Activated CD4-positive, alpha-beta T cell treated with anti-CD3 and anti-CD28 coated beads, Interleukin-2, Interleukin-6, amounts not matched to agents 100 ng/mL and 50 ng/mL, durations not matched to agents 16 hours and 8 hours (primary cell): Measurements from ENCODE around the gene FFAR4.
"Not testable (repeated sequence)": the region's sequence is repeated elsewhere in the genome, so short reads cannot be mapped to it uniquely, and the experiment has no call there.

Experiments
- DNase-seq: peaks from one replicate; pipeline ENCODE4 v3.0.0-alpha.2; 2020

The FFAR4 gene

DNA sequence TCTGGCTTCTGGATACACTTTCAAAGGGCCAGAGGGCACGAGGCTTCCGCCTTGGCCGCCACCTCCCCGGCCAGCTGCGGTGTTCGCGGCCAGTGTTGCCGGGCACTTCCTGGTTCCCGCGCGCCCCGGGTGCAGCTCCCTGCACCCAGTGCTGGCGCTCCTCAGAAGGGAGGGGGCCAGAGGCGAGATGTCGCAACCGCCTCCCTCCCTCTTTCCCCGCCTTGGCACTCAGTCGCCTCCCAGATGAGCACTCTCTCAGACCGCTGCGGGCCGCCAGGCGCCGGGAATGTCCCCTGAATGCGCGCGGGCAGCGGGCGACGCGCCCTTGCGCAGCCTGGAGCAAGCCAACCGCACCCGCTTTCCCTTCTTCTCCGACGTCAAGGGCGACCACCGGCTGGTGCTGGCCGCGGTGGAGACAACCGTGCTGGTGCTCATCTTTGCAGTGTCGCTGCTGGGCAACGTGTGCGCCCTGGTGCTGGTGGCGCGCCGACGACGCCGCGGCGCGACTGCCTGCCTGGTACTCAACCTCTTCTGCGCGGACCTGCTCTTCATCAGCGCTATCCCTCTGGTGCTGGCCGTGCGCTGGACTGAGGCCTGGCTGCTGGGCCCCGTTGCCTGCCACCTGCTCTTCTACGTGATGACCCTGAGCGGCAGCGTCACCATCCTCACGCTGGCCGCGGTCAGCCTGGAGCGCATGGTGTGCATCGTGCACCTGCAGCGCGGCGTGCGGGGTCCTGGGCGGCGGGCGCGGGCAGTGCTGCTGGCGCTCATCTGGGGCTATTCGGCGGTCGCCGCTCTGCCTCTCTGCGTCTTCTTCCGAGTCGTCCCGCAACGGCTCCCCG, at the start of gene FFAR4:
TSS of gene FFAR4 (plus strand) at position 231 of the 842 bp plus-strand sequence. CDS start at position 287, 56 bp downstream.
- DNase-seq, result no peak

DNA sequence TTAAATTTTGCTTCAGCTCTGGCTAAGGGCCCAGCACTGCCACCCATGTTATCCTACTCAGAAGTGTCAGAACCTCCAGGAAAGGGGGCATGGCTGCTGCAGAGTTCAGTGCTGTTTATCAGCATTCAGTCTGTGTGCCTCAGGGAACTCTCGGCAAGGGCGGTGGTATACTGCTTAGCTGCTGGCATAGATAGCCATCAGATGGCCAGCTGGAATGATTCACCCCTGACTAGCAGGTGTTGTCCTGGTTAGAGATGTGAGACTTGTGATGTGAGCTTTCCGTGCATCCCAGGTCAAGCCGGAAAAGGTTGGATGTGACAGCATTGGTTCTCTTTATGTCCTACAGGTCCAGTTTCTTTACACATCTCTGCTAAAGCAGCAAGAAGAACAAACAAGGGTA, 47.9 kb upstream of the FFAR4 start:
- DNase-seq, result no peak

DNA sequence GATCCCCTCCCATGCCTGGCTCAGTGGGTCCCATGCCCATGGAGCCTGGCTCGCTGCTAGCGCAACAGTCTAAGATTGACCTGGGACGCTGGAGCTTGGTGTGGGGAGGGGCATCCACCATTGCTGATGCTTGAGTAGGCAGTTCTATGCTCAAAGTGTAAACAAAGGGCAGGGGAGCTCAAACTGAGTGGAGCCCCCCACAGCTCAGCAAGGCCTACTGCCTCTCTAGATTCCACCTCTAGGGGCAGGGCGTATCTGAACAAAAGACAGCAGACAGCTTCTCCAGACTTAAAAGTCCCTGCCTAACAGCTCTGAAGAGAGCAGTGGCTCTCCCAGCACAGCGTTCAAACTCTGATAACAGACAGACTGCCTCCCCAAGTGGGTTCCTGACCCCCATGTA, 31.2 kb upstream of the FFAR4 start:
- no peak for DNase-seq

DNA sequence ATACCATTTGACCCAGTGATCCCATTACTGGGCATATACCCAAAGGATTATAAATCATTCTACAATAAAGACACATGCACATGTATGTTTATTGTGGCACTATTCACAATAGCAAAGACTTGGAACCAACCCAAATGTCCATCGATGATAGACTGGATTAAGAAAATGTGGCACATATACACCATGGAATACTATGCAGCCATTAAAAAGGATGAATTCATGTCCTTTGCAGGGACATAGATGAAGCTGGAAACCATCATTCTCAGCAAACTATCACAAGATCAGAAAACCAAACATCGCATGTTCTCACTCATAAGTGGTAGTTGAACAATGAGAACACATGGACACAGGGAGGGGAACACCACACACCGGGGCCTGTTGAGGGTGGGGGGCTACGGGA, 25.6 kb upstream of the FFAR4 start:
- not testable (repeated sequence) for DNase-seq

DNA sequence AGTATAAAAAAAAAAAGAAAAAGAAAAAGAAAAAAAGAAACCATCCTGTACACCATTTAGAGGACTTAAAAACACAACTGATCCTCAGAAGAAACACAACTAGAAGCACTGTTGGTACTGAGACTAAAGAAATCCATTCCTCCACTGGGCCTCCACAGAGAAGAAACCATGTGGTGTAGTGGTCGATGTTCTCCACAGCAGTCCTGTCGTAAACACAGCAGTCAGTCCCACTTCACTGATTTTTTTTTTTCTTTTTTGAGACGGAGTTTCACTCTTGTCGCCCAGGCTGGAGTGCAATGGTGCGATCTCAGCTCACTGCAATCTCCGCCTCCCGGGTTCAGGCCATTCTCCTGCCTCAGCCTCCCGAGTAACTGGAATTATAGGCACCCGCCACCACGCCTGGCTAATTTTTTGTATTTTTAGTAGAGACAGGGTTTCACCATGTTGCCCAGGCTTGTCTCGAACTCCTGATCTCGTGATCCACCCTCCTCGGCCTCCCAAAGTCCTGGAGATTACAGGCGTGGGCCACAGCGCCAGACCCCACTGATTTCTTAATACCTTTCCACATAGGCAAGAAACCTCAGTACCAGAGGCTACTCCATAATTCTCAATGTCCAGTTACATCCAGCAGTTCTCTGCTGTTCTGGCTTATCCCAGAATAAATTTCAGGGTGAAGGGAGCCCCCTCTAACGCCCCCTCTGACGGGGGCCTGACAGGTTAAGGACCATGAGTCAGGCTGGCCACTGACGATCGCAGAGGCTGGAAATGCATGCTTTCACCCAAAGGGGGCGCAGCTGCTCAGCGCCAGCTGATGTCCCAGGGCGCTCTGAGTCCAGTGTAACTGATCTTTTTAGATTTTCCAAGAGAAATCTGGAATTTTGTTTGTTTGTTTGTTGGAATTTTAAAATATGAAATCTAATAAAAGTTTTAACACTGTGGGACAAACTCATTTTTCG, 24.8 kb upstream of the FFAR4 start:
- DNase-seq, result peak; percentile 35

DNA sequence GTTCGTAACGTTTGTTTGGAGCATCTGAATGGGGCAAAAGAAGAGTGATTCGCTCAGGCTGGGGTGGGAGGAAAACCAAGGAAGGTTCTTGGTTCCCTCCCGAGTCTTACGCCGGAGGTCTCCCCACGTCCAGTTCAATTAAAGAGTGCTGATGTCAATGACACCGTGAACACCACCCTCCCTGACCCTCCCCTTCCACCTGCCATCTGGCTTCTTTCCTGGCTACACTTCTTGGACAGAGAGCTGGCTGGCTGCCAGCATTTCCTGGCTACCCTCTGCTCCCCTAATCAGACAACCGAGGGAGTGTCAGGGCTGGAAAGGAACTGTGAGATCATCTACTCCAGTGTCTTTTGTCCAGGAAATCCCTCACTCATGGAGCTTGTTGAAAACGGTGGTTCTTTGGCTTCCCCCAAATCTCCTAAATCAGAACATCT, 24.1 kb upstream of the FFAR4 start:
- DNase-seq, result no peak

DNA sequence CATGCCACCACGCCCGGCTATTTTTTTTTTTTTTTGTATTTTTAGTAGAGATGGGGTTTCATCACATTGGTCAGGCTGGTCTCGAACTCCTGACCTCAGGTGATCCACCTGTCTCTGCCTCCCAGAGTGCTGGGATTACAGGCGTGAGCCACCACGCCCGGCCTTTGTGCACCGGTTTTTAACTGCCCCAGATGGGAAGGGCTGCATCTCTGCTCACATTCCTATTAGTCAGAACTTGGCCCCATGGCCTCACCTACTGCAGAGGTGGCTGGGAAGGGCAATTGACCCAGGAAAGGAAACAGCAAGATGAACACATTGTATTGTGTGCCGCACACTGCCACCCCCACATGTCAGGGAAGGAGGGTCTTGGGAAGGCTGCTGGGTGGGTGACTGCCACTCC, 19.5 kb upstream of the FFAR4 start:
- DNase-seq, result not testable (repeated sequence)

DNA sequence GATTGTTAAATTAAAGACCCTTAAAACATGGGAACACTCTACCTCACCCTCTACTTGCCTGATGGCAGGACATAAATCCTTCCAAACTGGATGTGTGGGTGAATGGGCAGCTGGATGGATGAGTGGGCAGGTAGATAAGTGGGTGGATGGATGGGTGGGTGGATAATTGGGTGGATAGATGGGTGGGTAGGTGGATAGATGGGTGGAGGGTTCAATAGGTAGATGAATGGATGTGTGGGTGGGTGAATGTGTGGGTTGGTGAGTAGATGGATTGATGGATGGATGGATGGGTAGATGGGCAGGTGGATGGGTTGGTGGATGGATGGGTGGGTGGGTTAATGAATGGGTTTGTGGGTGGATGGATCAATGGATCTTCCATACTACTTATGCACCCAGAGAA, 18.9 kb upstream of the FFAR4 start:
- no peak for DNase-seq

DNA sequence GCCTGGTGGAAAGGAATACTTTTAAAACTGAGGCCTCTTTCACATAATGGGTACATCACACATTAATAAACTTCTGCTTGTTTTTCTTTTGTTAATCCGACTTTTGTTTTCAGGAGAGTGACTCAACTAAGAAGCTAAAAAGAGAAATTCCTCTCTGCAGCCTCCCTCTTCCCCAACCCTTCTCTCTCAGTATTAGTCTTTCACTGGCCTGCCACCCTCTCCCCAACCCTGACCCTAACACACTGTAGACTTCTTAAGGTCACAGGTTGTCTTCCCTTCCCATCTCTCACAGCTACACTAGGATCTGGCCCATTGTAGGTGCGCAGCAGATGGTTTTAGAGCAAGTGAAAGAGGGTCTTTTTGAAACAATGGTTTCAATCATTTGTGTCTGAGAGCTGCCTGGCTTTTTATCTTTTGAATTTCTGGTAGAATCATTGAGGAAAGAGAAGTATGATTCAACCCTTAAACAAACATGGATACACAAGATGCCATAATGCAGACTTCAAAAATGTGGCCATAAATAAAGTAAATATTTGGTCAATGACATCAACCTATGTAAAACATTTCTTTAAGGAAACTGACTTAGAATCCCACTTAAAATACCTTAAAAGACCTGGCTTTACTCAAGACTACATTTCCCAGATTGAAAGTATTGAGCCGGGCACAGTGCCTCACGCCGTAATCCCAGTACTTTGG, 17.9 kb upstream of the FFAR4 start:
- DNase-seq, result no peak

DNA sequence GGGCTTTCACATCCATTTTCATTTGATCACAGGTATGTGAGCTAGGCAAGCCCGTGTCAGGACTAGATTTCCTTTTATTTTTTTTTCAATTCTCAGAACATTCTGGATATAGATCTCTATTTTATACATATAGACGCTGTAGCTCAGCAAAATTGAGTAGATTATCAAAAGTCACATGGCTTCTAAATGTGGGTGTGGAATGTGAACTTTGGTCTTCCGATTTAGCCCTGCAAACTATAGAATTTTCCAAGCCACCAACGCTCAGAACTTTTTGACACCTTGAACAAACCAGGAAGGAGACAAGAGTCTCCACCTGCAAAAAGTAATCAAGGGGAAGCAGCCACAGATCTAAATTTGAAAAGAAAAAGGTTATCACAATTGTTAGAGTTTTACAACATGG, 15.9 kb upstream of the FFAR4 start:
- no peak for DNase-seq

DNA sequence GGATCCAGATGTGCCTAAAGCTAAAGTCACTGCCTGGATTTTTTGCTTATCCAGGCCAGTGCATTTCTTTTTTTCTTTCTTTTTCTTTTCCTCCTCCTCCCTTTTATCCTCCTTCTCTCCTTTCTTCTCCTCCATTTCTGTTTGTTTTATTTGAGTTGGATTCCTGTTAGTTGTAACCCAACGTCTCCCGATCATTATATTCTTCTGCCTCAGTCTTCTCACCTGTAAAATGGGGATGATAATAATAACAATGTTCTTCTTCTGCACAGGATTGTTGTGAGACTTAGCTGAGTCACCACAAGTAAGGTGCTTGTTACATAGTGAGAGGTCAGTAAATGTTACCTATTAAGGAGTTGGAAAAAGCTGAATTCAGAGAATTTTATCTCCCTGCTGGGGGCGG, 13.7 kb upstream of the FFAR4 start:
- DNase-seq, result no peak

DNA sequence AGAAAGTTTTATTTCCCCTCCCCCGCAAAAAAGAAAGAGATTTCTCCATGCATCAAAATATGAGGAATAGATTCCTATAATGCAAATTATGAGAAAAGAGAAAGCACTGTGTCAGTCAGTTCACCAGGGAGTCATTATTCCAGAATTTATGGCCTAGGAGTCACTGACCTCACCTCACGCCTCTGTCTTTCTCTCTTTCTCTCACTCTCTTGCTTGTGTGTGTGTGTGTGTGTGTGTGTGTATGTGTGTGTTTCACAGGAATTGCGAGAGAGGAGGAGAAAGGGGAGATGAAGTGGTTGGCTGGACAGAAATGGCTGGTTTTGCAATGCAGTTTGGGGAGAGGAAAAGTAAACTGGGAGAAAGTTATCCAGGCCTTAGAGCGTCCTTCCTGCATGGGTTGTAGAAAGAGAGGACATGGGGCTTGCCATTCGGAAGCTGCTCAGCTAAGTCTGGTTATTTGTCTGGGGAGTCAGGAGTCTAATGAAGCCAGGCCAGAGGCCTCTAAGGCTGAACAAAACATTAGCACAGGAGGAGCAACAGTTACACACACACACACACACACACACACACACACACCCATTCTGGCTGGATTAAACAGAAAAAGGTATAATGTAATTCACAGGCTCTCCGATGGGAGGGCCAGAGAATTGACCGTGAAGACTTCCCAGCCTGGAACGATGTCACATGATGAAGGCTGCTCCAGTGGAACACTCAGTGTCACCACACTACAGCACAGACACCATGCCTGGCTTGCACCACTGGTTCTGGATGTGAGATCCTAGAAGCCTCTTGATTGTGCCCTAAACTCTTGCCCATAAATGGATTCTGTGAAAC, 12.8 kb upstream of the FFAR4 start:
- DNase-seq, result no peak

DNA sequence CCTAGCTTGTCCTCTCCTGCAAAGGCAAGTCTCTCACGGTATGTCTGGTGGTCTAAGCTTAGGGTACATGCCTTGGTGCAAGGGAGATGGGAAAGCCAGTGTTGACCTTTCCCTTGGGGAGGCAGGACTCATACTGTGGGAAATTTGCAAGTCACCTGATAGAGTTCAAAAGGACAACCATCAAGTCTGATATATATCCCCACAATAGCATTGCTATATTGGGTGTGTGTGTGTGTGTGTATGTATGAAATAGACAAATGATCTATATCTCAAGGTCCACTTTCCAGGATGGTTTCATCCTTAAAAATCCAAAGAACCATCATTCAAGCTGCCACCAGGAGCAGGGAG, 12.2 kb upstream of the FFAR4 start:
- DNase-seq, result no peak

DNA sequence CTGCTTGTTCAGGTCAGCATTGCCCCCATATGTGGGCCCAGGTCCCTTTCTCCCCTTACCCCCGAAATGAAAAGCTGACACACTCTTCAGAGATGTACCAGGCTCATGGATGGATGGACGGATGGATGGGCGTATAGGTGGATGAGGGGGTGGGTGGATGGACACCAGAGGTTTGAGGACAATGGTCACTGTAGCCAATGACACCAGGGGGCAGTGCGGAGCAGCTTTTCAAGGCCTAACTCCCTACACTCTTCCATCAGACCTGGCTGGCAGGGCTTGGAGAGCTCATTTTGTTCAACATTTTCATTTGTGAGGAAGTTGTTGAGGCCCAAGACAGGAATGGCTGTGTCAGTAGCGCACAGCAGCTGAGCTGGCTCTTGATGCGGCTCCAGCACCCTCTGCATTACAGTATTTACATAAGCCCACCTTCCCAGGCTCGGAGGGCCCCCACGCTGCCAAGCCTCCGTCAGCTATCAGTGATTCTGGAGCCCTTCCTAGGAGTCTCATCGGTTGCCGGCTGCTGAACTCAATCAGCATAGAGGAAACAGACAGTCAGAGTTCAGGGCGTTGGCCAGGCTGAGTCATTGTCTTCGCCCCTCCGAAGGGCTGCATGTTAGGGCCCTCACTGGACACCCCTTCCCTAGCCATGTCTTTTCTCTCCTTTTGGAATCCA, 11.6 kb upstream of the FFAR4 start:
- DNase-seq, result peak; percentile 63

DNA sequence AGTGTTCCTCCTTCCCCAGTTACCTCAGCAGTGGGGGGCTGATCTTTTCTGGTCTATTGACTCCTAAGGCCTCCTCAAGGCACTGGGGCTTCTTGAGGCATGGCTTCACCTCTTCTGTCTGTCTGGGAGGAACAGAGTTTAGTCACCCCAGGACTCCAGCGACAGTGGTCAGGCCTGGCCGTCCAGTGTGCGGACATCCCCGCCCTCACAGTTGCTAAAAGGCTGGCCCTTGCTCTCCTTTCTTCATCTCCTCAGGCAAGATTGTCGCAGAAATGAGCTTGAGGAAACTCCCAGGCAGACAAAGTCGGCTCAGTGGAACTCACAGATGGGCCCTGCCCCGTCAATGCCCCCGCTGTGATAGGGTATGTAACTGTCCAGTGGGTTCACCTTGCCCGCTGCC, 7.0 kb upstream of the FFAR4 start:
- DNase-seq, result no peak

DNA sequence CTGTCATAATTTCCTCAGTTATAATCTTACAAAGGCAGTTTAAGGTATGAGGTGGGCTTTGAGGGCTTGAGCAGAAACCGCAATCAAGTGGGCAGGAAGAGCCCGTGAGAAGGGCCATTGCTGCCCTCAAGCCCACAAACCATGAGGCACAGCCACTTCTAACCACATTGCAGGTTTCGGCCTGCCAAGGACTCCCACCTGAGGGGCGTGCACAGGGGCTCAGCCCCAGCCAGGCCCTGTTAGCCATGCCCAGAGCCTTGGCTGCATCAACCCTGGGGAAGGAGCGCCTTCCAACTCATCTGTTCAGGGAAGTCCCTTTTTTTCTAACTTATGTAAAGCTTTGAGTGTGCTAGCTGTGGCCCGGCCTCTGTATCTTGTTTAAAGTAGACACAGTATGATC, 5.9 kb upstream of the FFAR4 start:
- no peak for DNase-seq

DNA sequence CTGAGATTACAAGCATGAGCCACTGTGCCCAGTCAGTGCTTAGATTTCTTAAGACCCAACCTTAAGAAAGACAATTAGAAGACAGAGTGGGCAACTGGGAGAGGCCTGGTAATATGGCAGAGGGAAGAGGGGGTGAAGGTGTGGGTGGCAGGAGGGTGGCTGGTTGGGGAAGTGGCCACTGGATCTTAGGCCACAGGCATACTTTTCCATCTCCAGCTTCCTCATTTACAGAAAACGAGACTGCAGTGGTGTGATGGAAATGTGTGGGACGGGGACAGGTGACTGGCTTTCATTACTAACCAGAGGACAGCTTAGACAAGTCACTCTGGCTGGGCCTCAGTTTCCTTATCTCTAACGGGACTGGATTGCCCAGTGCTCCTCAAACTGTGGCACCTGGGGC, 1.0 kb upstream of the FFAR4 start:
- no peak for DNase-seq

DNA sequence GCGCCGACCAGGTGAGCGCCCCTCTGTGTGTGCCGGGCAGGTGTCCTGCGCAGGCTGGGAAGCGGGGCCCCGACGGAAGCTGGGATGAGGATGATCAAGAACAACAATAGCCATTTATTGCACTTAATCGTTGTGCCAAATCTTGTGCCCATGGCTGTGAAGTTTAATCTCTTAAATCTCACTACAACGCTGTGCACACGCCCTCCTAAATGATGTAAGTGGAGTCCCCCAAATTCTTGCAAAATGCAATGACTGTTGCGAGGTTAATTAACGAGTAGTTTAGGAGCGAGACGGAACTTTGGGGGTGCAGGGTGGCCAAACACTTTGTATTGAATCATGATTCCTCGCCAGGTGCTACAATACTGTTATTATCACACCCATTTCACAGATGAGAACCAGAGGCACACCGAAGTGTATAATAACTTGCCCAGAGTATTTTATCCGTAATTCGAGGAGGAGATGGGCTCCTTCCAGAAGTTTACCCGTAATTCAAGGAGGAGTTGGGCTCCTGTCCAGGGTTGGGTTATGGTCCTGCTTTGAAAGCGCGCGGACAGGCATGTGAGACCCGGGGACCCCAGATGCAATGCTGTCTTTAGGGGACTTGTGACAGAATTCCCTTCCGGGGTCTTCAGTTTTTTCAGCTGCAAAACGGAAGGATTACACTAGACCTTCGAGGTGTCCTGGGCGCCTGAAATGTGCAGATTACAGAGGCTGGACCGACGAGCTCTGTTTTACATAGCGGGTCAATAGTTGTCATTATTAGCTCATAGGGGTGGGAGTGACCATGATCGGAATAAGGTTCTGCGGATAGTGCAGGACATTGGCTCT, 1.0 kb downstream of the FFAR4 start:
- no peak for DNase-seq

DNA sequence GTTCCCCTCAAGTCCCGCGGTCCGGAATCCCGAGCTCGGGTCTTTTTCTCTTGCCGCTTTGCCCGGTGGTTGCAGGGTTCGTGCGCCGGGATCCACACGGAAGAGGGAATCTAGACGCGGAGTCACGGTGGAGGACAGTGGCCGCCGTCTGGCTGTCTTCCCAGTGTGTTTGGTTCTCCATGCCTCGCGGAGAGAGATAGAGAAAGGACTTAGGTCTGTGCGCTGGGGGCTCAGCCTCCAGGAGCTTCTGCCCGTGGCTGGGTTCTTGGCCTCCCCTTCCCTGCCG, 1.6 kb downstream of the FFAR4 start:
- no peak for DNase-seq

DNA sequence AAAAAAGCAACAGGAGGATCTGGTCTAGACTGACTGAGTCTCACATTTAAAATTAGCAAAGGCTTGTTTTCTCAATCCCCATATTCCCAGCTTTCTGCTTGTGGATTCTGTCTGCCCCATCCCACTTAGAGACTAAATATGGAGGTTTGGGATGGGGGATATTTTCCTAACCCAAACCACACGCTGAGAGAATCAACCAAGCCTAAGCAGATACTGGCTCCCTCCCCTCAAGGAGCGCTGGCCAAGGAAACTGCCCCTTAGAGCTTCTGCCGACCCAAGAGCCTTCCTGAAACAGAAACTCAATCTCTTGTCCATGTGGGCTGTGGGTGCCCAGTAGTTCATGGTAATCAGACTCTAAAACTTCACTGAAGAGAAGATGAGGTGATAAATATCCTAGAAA, 3.9 kb downstream of the FFAR4 start:
- DNase-seq, result no peak

DNA sequence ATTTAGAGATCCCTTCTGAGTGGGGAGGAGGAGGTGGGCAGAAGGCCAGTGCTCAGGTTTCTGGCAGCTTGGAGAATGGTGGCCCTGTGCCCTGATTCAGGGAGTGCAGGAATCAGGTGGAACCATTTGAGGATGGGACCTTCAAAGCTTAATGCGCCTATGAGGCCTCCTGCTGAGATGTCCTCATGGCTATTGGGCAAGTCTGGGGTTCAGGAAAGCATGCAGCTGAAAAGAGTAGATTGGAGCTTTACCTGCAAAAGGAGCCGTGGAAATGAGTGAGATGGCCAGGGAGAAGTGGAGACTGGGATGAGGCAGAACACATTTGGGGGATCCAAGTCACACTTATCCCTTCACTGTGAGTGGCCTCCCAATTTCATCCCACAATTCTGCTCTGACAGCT, 6.1 kb downstream of the FFAR4 start:
- DNase-seq, result no peak
